Retinal pigment epithelial cell (primary cell): ENCODE measurements around the gene GRID1.

Experiments
- DNase-seq: peaks from one replicate; pipeline ENCODE4 v3.0.0-alpha.2; 2010; ENCODE audit warnings: low read depth
- H3K4me3 ChIP-seq: 2 replicates; pipeline ENCODE4 v1.5.1; 2011; ENCODE audit warnings: mild to moderate bottlenecking, low read length, control low read depth, moderate library complexity
- CTCF ChIP-seq: conservative IDR thresholded peaks from 2 replicates; pipeline ENCODE4 v1.5.1; 2011; ENCODE audit warnings: low read depth, low read length, control low read depth, inconsistent platforms

Gene GRID1

GRCh38 chr10:85789982-85790789 lies 576.4 kb downstream of the GRID1 start:
- DNase-seq, result no peak
- no peak for TF ChIP-seq CTCF
- no peak overlapping the region for H3K4me3 ChIP-seq

GRCh38 chr10:85789125-85789524 lies 577.5 kb downstream of the GRID1 start:
- TF ChIP-seq CTCF, result no peak

GRCh38 chr10:85788570-85788969 lies 578.0 kb downstream of the GRID1 start:
- no peak overlapping the region for H3K4me3 ChIP-seq
- TF ChIP-seq CTCF, result no peak

More at GRCh38 chr10:85789125-85789524, 577.5 kb downstream of the GRID1 start:
- H3K4me3 ChIP-seq, result no peak overlapping the region
- DNase-seq, result no peak

GRCh38 chr10:85787881-85788280 lies 578.7 kb downstream of the GRID1 start:
- no peak overlapping the region for H3K4me3 ChIP-seq
- no peak for DNase-seq
- no peak for TF ChIP-seq CTCF

More at GRCh38 chr10:85788570-85788969, 578.0 kb downstream of the GRID1 start:
- no peak for DNase-seq

- DNase-seq, result no peak
- no peak overlapping the region for H3K4me3 ChIP-seq
- TF ChIP-seq CTCF, result no peak
Measured at GRCh38 chr10:85787393-85787792, 579.2 kb downstream of the GRID1 start.

GRCh38 chr10:85786401-85786899 lies 580.1 kb downstream of the GRID1 start:
- TF ChIP-seq CTCF, result no peak
- DNase-seq, result no peak
- H3K4me3 ChIP-seq, result no peak overlapping the region

GRCh38 chr10:85784792-85785191 lies 581.8 kb downstream of the GRID1 start:
- DNase-seq, result no peak
- no peak for TF ChIP-seq CTCF
- no peak overlapping the region for H3K4me3 ChIP-seq
